ENCODE data around the gene ALOX12.
"Not testable (repeated sequence)": the region's sequence is repeated elsewhere in the genome, so short reads cannot be mapped to it uniquely, and the experiment has no call there.

The ALOX12 gene, protein sequence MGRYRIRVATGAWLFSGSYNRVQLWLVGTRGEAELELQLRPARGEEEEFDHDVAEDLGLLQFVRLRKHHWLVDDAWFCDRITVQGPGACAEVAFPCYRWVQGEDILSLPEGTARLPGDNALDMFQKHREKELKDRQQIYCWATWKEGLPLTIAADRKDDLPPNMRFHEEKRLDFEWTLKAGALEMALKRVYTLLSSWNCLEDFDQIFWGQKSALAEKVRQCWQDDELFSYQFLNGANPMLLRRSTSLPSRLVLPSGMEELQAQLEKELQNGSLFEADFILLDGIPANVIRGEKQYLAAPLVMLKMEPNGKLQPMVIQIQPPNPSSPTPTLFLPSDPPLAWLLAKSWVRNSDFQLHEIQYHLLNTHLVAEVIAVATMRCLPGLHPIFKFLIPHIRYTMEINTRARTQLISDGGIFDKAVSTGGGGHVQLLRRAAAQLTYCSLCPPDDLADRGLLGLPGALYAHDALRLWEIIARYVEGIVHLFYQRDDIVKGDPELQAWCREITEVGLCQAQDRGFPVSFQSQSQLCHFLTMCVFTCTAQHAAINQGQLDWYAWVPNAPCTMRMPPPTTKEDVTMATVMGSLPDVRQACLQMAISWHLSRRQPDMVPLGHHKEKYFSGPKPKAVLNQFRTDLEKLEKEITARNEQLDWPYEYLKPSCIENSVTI
- 0 to 0.15 (median 0) reads per million in 18 experiments for total RNA-seq

DNA sequence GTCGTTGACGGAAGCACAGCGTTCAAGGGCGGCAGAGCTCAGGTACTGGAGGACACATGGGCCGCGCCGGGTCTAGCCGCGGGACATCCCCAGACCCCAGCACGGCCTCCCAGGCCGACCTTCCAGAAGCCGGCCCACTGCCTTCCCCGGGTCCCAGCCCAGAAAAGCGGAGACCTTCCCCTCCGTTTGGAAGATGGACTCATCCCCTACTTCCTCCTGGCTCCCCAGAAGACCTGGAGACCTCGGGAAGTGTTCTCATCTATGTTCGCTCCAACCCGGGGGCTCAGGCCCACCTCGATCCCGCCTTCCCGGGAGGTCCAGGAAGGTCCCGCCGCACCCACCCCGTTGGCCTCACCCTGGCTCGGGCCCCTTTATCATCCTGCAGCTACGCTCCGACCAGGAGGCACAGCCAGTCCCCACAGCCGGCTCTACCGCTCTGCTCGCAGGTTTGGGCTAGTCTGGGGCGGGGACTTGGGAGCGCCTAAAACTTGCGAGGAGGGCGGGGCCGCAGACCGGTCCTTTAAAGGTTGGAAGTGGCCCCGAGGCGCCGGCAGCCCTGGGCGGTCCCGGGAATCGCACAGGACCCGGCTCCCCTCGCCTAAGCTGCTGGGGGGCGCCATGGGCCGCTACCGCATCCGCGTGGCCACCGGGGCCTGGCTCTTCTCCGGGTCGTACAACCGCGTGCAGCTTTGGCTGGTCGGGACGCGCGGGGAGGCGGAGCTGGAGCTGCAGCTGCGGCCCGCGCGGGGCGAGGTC lies at the start of gene ALOX12:
Gene ALOX12 (plus strand): TSS at position 550 of the 756 bp plus-strand sequence. CDS start 69 bp downstream, at position 619.
- DNase-seq = no peak

DNA sequence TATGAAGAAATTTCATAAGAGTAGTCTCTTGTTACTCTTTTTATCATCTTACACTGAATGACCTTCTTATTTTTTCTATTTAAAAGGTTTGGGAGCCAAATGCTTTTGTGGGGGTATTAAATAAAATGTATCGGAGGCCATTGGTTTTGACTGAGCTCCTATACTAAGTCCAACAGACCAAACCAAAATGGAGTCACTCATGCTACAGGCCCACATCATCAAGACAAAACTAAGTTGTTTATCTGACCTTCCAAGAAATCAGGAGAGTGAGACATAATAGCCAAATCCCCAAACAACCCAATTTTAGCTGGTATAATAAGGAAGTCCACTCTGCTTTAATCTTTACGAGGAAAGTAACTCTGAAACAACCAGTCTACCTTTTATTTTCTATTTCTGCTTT lies 48.1 kb upstream of the ALOX12 start:
- no peak for DNase-seq

DNA sequence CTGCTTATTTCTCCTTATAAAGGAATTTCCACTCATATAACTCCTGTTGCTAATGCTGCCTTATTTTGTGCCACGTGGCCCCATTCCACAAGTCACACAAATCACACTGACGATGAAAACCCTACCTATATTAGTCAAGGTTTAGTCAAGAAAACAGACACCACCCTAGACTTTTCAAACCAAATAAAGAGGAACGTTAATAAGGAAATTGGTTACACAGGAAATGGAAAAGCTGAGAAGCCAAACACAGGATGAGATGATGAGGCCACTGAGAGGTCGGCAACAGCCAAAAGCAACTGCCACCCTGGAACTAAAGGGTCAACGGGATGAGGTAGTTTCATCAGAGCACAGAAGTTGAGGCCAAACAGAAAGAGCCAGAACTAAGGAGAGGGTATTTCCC lies 47.3 kb upstream of the ALOX12 start:
- DNase-seq = peak; percentile 44 to 83

DNA sequence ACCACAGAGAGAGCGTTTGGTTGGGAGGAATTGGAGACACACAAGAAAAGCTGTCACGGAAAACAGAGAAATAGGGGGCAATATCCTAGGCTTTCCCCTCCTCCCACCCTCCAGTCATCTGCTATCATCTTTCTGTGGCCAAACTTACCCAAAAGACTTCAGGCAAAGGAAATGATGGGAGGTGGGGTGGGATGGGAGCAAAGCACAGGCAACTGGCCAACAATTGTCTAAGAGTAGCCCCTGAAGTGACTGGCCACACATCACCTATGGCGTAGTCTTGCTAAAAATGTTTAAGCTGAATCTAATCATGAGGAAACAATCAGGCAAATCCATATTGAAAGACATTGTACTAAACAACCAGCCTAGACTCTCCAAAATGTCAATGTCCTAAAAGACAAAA lies 46.9 kb upstream of the ALOX12 start:
- no peak for DNase-seq

DNA sequence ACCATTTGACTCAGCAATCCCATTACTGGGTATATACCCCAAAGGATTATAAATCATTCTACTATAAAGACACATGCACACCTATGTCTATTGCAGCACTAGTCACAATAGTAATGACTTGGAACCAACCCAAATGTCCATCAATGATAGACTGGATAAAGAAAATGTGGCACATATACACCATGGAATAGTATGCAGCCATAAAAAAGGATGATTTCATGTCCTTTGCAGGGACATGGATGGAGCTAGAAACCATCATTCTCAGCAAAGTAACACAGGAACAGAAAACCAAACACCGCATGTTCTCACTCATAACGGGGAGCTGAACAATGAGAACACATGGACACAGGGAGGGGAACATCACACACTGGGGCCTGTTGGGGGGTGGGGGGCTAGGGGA lies 44.9 kb upstream of the ALOX12 start:
- DNase-seq = not testable (repeated sequence)

DNA sequence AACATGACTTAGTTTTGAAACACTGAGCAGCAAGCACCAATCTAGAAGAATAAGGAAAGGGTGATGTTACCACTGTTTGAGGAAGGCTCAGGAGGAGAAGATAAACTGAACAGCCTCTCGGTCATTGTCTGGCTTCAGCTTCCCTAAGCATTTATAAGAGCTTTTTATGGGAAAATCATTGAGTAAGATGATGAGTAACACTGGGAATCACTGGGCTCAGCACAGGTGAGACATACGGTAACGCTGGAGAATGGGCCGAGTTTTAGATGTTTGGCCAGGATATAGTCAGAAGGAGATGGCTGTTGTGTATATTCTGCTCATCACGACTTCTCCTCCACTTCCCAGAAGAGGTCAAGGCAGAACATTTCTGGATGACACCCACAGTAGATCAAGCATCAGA lies 42.2 kb upstream of the ALOX12 start:
- DNase-seq = no peak

DNA sequence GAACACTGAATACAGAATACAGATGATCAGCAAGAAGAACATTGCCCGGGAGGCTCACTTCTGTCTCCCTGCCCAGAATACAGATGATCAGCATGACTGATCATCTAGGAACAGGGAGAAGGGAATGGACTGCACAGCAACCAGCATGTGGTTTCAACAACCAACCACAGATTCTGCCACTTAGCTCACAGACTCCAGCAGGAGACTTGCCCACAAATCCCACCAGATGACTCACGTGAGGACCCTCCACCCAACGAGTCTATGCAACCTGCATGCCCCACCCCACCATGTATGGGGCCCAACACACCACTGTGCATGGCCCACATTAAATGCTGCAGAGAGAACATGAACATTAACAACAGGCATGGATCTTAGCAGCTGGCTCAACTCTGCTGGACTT lies 36.1 kb upstream of the ALOX12 start:
- DNase-seq = no peak

DNA sequence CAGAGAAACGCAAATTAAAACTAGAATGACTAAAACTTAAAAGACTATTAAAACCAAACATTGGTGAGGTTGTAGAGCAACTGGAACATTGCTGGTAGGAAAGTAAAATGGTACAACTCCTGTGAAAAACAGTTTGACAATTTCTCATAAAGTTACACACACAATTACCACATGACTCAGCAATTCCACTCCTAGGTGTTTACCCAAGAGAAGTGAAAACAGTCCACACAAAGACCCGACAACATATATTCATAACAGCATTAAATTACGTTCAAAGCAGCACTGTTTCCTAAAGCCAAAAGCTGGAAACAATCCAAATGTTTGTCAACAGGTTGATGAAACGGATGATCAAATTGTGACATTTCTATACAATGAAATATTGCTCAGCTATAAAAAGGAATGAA lies 26.5 kb upstream of the ALOX12 start:
- DNase-seq = peak in 1 of 2 donors; percentile 10

DNA sequence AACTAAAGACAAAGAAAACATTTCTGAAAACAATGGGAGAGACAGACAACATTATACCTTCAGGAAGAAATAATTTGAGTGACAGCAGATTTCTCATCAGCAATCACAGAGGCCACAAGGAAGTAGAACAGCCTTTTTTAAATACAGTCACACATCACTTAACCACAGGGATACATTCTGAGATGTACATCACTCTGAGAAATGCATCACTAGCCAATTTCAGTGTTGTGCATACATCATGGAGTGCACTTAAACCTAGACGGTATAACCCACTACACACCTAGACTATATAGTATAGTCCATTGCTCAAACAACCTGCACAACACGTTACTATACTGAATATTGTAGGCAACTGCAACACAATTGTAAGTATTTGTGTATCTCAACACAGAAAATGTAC lies 24.9 kb upstream of the ALOX12 start:
- no peak for DNase-seq

DNA sequence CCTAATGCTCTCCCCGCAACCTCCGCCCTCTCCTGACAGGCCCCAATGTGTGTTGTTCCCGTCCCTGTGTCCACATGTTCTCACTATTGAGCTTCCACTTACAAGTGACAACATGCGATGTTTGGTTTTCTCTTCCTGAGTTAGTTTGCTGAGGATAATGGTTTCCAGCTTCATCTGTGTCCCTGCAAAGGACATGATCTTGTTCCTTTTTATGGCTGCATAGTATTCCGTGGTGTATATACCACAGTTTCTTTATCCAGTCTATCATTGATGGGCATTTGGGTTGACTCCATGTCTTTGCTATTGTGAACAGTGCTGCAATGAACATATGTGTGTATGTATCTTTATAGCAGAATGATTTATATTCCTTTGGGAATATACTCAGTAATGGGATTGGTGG lies 16.4 kb upstream of the ALOX12 start:
- not testable (repeated sequence) for DNase-seq

DNA sequence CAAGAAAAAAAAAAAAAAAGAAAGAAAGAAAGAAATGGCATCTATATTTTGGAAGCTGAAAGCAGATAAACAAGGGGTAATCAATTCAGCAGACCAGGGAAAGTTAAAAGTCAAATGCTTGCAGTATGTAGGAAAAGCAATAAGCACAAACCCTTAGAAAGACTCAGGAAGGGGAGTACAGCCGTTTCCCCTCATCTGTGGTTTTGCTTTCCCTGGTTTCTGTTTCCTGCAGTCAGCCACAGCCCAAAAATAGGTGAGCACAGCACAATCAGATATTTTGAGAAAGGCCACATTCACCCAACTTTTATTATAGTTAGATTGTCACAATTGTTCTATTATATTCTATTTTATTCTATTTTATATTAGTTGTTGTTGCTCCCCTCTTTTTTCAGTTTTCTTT lies 14.4 kb upstream of the ALOX12 start:
- no peak for DNase-seq

DNA sequence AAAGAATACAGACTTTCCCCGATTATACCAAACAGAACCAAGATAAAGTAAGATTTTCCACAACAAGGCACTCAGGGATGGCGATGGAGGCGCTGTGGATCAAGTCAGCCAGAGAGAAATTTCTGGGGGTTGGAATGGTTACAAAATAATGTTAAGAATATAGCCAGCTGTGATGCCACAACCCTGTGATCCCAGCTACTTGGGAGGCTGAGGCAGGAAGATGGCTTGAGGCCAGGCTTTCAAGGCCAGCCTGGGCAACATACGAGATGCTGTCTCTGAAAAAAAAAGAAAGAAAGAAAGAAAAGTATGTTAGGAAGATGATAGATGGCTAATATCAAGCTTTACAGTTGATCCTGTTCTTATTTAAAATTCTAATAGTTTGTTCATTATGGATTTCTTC lies 10.6 kb upstream of the ALOX12 start:
- DNase-seq = no peak

DNA sequence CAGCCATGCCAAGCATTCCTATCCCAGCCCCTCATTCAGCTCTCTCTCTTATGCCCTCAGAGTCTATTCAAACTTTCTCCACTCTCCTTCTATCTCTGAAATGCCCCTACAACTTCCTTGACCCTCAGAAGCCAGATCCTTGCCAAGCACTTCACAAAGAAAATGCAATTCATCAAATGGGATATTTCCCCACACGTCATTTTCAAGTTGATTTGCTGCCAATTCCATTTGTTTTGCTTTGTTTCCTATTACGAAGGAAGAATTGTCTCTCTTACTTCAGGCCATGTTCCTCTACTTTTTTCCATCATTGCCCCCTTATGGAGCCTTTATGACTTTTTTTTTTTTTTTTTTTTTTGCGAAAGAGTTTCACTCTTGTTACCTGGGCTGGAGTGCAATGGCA lies 9.2 kb upstream of the ALOX12 start:
- DNase-seq = no peak

DNA sequence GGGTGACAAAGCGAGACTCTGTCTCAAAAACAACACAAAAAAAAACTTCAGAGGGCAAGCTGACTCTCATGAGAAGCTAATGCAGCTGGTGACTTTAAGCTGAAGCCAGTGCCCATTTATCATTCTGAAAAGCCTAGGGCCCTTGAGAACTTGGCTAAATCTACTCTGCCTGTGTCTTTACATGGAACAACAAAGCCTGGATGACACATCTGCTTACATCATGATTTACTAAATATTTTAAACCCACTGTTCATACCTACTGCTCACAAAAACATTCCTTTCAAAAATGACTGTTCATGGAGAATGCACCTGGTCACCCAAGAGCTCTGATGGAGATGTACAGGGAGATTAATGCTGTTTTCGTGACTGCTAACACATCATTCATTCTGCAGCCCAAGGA lies 6.1 kb upstream of the ALOX12 start:
- no peak for DNase-seq

DNA sequence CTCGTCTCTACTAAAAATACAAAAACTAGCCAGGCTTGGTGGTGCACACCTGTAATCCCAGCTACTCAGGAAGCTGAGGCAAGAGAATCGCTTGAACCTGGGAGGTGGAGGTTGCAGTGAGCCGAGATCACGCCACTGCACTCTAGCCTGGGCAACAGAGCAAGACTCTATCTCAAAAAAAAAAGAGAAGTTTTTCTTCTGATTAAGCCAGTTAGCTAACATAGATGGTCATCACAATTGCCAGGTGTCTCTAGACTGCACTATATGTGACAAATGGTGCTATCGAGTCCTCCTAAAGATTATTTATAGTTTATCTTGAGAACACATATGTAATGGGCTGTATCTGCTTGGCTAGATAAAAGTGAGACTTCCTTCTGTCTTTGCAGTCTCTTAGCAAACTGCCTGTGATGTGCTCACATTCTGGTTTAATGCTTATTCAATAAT lies 2.2 kb upstream of the ALOX12 start:
- DNase-seq = not testable (repeated sequence)

DNA sequence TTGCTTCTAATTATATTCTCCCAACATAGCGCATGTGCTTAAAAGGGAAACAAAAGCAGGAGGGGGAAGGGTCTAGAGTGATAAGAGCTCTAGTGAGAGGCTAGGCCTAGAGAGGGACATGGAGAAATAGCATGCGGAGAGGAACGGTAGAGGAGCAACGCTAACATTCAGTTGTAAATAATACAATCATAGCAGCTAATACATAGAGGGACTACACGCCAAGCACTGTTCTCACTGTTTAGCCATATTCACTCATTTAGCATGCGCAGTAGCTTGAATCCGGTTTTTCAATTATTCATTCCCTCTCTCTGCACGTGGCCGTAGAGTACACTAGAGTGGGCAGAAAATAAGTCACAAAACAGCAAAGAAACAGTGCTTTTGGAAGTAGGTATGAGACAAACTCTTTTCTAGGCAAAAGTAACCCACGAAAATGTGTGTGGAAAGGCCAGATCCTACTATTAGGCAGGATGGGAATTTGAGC lies 1.7 kb upstream of the ALOX12 start:
- DNase-seq = no peak

DNA sequence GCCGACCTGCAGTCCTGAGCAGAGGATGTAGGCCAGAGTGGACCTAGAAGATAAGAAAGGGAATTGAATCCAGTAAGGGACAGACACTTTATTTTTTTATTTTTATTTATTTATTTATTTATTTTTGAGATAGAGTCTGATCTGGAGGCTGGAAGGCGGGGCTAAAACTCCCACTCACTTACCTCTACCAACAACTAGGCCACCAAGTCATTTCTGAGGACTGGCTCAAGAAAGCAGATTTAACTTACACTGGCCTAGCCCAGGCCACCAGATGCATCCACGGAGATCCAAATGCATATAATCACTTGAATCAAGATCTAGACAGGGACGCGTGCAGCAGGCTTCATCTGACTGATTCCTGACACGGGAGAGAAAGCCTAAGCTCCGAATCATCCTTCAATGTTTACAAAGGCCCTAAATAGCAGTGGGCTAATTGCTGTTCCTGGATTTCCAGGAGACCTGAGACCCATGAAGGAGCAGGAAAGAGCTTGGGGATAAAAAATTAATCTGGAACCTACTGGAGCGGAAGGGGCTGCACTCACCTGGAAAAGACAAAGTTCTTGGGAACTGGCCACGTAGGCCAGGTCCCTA lies 1.1 kb upstream of the ALOX12 start:
- DNase-seq = no peak

DNA sequence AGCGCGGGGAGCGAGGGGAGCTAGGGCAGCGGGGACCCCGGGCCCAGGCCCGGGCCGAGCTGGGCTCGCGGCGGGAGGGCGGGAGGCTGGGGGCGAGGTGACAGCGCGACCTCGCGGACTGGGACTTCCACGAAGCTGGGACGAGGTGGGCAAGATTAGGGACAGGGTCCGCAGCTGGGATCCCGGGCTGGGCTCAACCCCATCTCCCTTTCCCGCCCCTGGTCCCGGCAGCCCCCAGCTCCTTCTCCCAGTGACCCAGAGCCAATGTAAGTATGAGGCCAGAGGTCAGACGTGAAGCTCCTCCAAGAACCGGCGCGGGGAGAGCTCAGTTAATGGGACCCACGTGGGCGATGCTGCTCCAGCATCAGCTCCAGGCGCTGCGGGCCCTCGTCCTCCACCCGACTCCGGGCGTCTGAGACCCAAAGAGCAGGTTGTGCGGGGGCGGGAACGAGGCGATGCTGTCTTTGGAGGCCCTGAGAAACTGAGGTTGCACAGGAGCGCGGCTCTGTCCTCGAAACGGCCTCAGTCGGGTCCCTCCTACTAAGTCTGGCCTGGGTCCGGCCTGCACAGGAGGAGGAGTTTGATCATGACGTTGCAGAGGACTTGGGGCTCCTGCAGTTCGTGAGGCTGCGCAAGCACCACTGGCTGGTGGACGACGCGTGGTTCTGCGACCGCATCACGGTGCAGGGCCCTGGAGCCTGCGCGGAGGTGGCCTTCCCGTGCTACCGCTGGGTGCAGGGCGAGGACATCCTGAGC lies 585 bp downstream of the ALOX12 start:
- no peak for DNase-seq

DNA sequence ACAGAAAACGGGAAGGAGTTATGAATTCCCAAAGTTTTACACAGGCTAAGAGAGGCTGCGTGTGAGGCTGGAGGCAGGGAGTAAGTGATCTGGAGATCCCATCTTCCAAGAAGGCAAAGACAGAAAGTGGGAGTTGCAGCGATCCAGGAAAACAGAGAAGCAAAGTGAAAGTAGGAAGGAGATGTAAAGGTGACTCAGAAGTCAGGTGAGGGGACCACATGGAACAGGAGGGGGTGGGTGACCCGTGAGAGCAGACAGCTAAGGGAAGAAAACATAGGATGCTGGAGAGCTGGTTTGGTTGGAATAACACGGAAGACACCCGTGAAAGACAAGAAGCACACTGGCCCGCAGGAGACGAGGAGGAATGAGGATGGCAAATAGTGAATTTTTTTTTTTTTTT lies 1.3 kb downstream of the ALOX12 start:
- DNase-seq = no peak

DNA sequence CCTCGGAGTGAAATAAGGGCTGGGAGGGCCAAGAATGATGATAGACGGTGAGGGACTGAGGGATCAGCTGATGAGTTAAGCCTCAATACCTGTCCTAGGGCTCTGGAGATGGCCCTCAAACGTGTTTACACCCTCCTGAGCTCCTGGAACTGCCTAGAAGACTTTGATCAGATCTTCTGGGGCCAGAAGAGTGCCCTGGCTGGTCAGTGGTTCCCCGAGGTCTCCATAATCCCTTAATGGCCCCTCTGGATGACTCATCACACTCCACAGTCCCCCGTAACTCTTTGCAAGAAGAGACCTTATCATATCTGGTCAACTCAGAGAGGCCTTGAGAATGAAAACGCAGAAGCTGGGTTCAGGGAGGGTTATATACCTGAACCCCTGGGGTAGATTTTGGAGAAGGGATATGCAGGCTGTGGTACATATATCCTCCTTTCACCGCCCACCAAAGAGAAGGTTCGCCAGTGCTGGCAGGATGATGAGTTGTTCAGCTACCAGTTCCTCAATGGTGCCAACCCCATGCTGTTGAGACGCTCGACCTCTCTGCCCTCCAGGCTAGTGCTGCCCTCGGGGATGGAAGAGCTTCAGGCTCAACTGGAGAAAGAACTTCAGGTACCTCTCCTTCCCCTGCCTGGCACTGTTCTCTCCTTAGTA lies 3.1 kb downstream of the ALOX12 start:
- DNase-seq = no peak

DNA sequence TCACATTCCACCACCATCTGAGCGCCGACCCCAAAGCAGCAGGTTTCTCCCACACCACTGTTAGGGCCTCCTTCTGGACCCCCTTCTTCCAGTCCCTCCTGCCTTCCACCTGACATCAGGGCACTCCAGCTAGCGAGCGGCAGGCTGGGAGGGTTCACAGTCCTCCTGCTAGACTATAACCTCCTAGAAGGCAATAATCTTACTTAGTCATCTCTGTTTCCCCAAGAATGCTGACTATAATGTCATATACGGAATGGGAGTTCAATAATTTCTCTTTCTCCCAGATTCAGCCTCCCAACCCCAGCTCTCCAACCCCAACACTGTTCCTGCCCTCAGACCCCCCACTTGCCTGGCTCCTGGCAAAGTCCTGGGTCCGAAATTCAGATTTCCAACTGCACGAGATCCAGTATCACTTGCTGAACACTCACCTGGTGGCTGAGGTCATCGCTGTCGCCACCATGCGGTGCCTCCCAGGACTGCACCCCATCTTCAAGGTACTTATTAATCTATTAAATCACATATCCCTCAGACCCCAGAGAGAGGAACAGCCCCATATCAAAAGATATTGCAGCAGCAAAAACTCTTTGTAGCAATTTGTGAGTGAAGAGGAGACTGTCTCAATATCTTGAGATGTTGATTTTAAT lies 5.6 kb downstream of the ALOX12 start:
- DNase-seq = no peak

All from inflammatory macrophage (primary cell).